Neuron (in vitro differentiated cells): ENCODE measurements around the gene UBE3B.

Source experiments
- H2AFZ ChIP-seq: one replicate; pipeline ENCODE4 v1.6.1; 2013; ENCODE audit warnings: low read depth, mild to moderate bottlenecking, inconsistent platforms, low read length, moderate library complexity
- H3K27me3 ChIP-seq: one replicate; pipeline ENCODE4 v1.6.1; 2013; ENCODE audit warnings: low read length; ENCODE audit not compliant: insufficient read depth
- H3K36me3 ChIP-seq: one replicate; pipeline ENCODE4 v1.6.1; 2013; ENCODE audit warnings: low read length; ENCODE audit not compliant: insufficient read depth
- H3K4me1 ChIP-seq: one replicate; pipeline ENCODE4 v1.6.1; 2013; ENCODE audit warnings: low read length; ENCODE audit not compliant: insufficient read depth
- H3K4me3 ChIP-seq: 2 replicates; pipeline ENCODE4 v1.5.1; 2013; ENCODE audit warnings: mild to moderate bottlenecking, low read length, moderate library complexity
- H3K9me3 ChIP-seq: one replicate; pipeline ENCODE4 v1.6.1; 2013; ENCODE audit warnings: low read length

The UBE3B gene

DNA sequence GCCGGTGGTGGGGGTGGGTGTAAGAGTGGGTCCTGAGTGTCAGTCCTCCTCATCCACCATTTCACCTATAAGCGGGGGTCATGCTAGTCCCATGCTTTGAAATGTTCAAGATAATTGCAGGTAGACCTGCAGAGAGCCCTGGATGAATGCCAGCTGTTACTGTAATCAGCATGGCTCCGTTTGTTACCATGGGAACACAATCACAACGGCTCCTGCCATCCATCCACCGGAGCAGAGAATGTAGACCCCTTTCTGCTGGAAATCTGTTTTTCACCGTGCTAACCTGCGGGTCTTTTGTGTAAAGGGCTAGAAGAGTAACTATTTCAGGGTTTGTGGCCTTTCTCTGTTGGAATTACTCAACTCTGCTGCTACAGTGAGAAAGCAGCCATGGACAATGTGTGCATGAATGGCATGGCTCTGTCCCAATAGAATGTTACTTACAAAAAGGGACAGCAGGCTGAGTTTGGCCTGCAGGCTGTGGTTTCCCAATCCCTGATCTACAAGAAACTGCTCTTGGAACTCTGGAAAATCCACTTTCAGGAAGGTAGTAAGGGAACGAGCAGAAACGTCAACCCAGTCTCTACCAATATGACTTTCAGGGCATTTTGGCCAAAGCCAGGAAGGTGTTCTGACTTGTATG is 36.5 kb upstream of the UBE3B start:
- H3K4me1 ChIP-seq, result peaks cover 11% of the 10 kb centered on the region
- H3K36me3 ChIP-seq, result peaks cover 15% of the 10 kb centered on the region
- no peaks in the 10 kb centered on the region for H3K27me3 ChIP-seq
- H3K9me3 ChIP-seq, result no peaks in the 10 kb centered on the region
- no peak overlapping the region for H3K4me3 ChIP-seq
- no peak overlapping the region for H2AFZ ChIP-seq

GRCh38 chr12:109443794-109444193 is 33.6 kb upstream of the UBE3B start:
- Histone ChIP-seq H3K9me3 (no peaks in the 10 kb centered on the region), H3K36me3 (peaks cover 37% of the 10 kb centered on the region), H3K27me3 (no peaks in the 10 kb centered on the region), H3K4me3 (no peak overlapping the region), H3K4me1 (peaks cover 11% of the 10 kb centered on the region), H2AFZ (no peak overlapping the region)

GRCh38 chr12:109444259-109444658 is 33.2 kb upstream of the UBE3B start:
- peaks cover 11% of the 10 kb centered on the region for H3K4me1 ChIP-seq
- H3K4me3 ChIP-seq, result no peak overlapping the region
- H3K9me3 ChIP-seq, result no peaks in the 10 kb centered on the region
- H3K27me3 ChIP-seq, result no peaks in the 10 kb centered on the region
- H2AFZ ChIP-seq, result no peak overlapping the region
- H3K36me3 ChIP-seq, result peaks cover 39% of the 10 kb centered on the region

- Histone ChIP-seq H3K36me3 (peaks cover 41% of the 10 kb centered on the region), H3K4me3 (no peak overlapping the region), H3K9me3 (no peaks in the 10 kb centered on the region), H3K27me3 (no peaks in the 10 kb centered on the region), H3K4me1 (peaks cover 11% of the 10 kb centered on the region), H2AFZ (no peak overlapping the region)
Measured at GRCh38 chr12:109445191-109445609, 32.2 kb upstream of the UBE3B start.

DNA sequence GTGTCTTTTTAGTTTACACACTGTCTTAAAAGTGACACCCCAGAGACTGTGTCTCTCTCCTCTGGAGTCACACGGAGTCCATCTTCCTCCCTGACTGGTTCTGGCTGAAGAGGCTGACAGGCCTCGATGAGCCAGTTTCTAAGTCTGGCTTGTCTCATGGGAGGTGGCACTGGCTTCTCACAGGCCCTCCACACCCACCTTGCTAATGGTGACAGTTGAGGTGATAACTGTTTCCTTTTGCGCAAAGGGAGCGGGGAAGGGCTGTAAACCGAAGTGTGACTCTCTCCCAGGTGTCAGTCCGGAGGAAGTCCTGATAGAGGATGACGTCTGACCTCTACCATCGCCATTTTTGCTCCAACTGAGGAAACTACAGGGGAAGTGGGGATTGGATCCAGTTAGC is 30.6 kb upstream of the UBE3B start:
- Histone ChIP-seq H3K36me3 (peaks cover 58% of the 10 kb centered on the region), H2AFZ (no peak overlapping the region), H3K9me3 (no peaks in the 10 kb centered on the region), H3K4me3 (no peak overlapping the region), H3K27me3 (no peaks in the 10 kb centered on the region), H3K4me1 (no peaks in the 10 kb centered on the region)

DNA sequence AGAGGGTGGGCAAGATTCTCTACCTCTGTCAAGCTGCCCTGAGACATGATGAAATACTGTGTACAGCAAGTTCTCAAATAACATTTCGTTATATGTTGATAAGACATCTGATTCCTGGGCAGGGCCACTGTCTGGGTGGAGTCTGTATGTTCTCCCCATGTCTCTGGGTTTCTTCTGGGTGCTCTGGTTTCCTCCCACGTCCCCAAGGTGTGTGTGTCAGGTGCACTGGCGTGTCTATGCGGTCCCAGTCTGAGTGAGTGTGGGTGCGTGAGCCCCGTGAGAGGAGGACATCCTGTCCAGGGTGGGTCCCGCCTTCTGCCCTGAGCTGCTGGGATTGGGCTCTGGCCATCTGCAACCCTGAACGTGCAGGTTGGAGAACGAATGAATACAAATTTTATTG is 30.0 kb upstream of the UBE3B start:
- Histone ChIP-seq H3K36me3 (peaks cover 64% of the 10 kb centered on the region), H3K4me3 (no peak overlapping the region), H3K9me3 (no peaks in the 10 kb centered on the region), H3K4me1 (no peaks in the 10 kb centered on the region), H3K27me3 (no peaks in the 10 kb centered on the region), H2AFZ (no peak overlapping the region)

DNA sequence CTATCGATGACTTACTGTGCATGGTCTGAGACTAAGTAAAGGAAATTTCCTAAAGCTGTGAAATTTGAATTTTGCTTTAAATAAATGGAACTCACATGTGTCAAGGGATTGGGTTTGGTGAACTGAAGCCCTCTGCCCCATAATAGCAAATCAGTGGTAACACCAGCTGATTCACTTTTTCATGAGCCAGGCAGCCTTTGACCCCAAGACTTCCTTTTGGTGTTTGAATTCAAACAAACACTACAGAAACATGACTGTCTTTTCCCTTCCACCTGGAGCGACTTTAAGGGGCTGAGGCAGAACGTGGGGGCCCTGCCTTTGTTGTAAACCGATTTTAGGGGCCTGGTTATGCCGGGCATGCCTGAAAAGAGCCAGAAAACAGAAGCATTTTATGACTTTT is 29.2 kb upstream of the UBE3B start:
- Histone ChIP-seq H3K4me1 (no peaks in the 10 kb centered on the region), H3K27me3 (no peaks in the 10 kb centered on the region), H3K9me3 (no peaks in the 10 kb centered on the region), H2AFZ (no peak overlapping the region), H3K36me3 (peaks cover 68% of the 10 kb centered on the region), H3K4me3 (no peak overlapping the region)

DNA sequence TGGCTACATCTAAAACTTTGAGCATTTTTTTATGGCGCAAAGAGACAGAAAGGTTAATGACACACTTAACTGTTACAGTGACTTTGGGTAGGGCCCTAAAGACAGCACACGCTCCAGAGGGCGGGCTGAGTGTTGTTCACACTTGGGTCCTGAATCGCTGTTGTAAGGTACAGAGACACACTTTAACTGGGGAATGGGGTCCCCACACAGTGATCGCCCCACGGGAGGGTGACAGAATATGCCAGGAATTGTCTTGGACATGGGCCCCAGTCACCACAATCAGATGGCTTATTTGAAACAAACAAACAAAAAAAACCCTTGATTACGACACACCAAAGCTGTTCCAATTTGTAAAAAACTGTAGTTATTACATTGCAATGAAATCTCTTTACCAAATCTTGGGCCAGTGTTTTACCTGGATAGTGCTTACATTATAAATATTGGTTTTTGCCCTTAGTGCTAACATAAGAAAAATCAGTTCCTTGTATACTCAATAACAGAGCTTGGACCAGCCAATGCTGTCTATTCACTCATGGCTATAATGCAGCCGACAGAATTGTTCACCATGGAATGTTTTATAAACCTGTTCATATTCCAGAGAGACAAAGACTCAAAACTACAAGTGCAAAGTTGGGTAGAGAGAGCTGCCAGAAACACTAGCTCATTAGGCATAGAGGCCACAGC is 28.6 kb upstream of the UBE3B start:
- Histone ChIP-seq H3K36me3 (peaks cover 73% of the 10 kb centered on the region), H3K4me3 (no peak overlapping the region), H3K4me1 (no peaks in the 10 kb centered on the region), H3K9me3 (no peaks in the 10 kb centered on the region), H3K27me3 (no peaks in the 10 kb centered on the region), H2AFZ (no peak overlapping the region)

DNA sequence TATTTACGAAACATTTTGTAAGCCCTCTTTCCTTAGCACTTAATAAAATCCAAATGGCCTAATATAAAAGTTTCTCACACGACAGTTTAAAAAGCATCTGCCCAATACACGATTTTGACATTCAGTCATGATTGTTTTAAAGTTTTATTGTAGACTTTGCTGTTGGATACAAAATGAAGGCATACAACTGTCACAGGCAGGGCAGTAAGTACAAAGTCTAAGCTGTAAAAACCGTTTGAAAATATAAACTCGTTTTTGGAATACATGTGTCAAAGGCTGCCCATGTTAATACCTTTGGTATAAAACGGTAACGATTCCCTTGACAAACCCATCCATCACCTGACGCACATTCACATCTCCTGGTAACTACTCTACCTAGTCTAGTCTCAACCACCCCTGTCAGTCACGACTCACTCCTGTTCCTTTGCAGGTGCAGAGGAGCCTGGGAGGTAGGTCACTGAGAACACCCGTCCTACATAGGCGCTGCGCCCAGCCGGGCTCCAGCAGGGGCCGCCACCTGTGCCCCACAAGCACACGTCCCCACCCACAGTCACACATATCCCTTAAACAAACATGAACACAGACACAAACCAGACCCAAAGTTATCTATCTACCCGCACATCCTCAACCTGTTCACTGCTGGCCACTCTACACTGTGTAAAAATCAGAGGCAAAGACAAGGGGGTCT is 27.4 kb upstream of the UBE3B start:
- Histone ChIP-seq H3K36me3 (peaks cover 77% of the 10 kb centered on the region), H3K4me3 (no peak overlapping the region), H3K4me1 (no peaks in the 10 kb centered on the region), H3K9me3 (no peaks in the 10 kb centered on the region), H2AFZ (no peak overlapping the region), H3K27me3 (no peaks in the 10 kb centered on the region)

- Histone ChIP-seq H3K36me3 (peaks cover 80% of the 10 kb centered on the region), H2AFZ (no peak overlapping the region), H3K4me3 (no peak overlapping the region), H3K4me1 (no peaks in the 10 kb centered on the region), H3K27me3 (no peaks in the 10 kb centered on the region), H3K9me3 (no peaks in the 10 kb centered on the region)
Measured at GRCh38 chr12:109450980-109451379, 26.5 kb upstream of the UBE3B start.

GRCh38 chr12:109451400-109451799 is 26.0 kb upstream of the UBE3B start:
- H3K4me3 ChIP-seq, result no peak overlapping the region
- H3K9me3 ChIP-seq, result no peaks in the 10 kb centered on the region
- H3K27me3 ChIP-seq, result no peaks in the 10 kb centered on the region
- peaks cover 81% of the 10 kb centered on the region for H3K36me3 ChIP-seq
- no peak overlapping the region for H2AFZ ChIP-seq
- no peaks in the 10 kb centered on the region for H3K4me1 ChIP-seq

GRCh38 chr12:109452489-109452888 is 24.9 kb upstream of the UBE3B start:
- H3K4me1 ChIP-seq, result peaks cover 3% of the 10 kb centered on the region
- no peaks in the 10 kb centered on the region for H3K9me3 ChIP-seq
- H2AFZ ChIP-seq, result no peak overlapping the region
- H3K27me3 ChIP-seq, result no peaks in the 10 kb centered on the region
- peaks cover 84% of the 10 kb centered on the region for H3K36me3 ChIP-seq
- no peak overlapping the region for H3K4me3 ChIP-seq

GRCh38 chr12:109455706-109456105 is 21.7 kb upstream of the UBE3B start:
- peaks cover 75% of the 10 kb centered on the region for H3K36me3 ChIP-seq
- no peak overlapping the region for H2AFZ ChIP-seq
- H3K27me3 ChIP-seq, result no peaks in the 10 kb centered on the region
- H3K4me1 ChIP-seq, result peaks cover 34% of the 10 kb centered on the region
- no peaks in the 10 kb centered on the region for H3K9me3 ChIP-seq
- H3K4me3 ChIP-seq, result no peak overlapping the region
